Activated gamma-delta T cell (primary cell): ENCODE results near the gene ERG28.
"Not testable (repeated sequence)": the region's sequence is repeated elsewhere in the genome, so short reads cannot be mapped to it uniquely, and the experiment has no call there.

Experiments
- DNase-seq: peaks from one replicate; lab custom pipeline; 2025; lab: John Stamatoyannopoulos, UW

ERG28 gene

DNA sequence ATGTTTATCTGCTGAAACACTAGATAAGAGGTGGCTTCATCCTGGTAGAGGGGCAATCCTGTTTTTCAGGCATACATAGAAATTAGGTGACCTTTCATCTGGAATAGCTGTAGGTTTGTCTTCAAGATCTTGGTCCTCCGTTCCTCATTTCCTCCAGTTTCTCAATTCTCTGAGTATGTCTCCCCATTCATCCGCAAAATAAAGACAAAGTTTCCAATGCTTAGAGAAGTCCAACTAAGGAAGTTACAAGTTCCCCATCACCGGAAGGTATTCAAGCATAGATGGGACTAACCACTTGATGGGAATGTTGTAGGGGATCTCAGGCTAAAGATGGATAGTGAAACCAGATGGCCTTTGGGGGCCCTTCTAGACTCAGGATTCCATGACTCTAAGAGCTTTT is 34.3 kb downstream of the ERG28 start:
- no peak for DNase-seq

DNA sequence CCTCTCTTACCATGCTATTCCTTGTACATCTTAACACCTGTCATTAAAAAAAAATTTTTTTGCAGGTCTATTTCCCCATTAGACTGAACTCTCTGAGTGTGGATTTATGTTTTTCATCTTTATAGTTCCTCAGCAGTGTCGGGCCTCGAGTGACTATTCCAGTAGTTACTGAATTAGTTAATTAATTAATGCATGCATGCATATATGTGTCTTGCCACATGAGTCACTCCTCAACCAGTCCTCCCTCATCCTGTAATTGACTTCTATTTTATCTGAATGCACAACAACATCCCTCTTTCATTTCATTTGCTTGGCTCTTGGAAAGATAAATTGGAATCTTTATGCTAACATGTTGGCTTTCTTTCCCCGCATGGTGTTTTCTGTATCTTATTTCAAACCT is 35.6 kb downstream of the ERG28 start:
- no peak for DNase-seq

DNA sequence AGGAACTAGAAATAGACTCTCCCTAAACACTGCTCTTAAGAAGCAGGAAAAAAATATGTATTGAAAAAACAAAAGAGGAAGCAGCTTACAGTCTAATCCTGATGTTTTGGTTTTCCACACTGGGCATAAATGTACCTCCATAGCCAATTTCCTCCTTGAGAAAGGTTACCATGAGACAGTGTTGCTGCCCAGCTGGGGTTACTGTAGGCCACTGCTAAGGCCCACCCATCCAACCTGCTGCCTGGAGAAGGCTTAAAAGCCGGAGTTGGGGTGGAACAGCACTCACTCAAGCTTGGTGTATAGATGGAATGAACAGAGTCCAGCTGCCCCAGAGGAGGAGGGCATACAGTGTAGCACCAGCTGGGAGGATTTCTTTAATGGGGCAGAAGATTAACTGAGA is 41.1 kb downstream of the ERG28 start:
- DNase-seq = no peak

DNA sequence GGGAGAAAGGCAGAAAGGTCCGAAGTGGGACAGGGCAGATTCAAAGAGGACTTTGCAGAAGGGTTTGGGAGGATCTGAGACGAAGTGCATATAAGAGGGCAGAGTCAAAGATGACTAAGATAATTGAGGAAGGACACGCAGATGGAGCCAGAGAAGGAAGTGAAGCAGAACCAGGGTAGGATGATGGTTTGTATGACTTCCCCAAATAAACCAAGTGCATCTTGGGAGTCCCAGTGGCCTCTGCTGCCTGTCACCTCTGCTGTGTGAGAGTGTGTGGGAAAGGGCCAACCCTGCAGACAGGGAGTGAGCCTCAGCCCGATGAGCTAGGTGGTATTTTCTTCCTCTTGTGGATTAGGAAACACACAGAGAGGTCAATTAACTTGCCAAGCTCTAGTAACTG is 45.5 kb downstream of the ERG28 start:
- DNase-seq = no peak

DNA sequence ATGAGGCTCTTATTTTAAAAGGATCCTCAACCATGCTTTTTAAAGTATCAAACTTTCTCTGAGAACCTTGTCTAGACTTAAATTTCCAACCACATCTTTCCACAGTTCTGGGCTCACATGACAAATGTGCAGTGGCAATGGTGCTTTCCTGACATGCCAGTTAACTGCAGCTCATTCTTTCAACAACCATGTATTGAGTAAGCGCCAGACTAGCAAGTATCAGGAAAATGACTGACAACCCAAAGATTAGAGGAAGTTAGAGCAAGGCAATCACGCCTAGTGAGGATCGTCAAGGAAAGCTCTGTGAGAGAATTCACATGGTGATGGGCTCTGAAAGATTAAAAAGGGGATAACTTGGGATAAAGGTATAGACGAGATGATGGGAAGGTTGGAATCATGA is 46.5 kb downstream of the ERG28 start:
- DNase-seq = no peak

DNA sequence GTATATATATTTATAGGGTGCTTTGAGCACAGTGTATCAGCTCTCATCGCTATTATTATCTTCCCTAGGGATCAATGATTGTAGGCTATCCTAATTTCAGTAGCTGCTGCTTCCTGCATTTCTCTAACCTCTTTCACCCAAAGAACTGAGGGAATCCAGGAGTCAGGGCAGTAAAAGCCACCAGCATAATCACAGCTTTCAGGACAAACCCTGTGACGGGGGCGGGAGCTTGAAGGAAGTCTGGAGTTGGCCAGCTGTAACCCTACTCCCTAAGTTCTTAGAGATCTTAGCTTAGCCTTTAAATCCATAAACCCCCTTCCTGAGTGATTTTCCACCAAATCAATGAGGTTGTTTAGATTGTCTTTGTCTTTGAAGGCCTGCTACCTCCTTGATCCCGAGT is 48.5 kb downstream of the ERG28 start:
- no peak for DNase-seq

DNA sequence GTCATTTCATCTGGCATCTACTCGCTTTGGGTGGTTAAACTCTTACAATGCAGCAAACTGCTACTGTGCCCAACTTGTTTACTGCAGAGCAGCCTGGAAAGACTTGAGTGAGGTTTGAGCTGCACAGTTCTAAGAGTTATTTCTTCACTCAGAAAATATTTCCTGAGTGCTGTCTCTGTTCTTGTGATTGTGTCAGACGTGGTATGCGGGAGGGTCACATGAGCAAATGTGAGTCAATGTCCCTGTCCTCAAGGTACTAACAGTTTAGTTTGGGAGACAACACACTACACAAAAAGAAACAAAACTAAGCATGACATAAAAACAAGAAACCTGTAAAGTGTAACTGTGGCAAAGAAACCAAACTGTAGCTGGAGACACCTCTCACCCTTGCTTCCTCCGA is 49.8 kb downstream of the ERG28 start:
- DNase-seq = no peak

DNA sequence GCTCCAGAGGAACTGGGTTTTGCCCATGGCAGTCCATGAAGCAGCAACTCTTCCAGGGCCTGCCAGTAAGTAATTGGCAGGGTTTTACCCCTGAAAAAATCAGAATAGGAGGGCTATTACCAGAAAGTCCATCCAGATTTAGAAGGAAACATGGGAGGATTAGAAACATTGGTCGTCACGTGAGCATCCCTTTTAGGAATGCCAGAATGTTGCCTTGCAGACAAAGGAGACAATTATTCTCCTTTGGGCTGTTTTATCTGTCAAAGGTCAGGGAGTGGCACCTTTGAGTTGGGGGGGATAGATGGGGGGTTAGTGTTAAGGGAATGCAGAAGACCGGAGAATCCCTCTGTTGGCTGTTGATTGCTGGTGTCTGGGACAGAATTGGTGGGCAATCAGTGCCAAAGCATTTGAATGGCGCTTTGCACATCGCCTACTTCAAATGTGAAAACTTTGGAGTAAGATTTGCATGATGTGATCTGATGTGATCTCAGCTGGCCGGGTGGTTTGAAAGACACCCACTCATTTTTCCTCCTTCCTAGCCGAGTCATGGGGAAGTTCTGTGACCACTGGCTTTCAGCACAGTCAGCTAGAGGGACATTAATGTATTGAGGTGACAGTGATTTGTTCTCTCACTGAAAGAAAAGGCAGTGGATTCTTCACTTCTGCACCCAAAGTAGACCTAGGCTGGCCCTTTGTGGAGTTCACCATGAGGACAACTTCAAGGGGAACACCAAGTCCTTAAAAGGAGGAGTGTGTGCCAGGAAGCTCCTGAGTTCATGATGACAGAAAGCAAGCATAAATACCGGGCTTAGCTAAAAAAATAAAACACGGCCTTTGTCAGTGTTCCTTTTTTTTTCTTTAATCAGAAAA is 50.8 kb downstream of the ERG28 start:
- no peak for DNase-seq

DNA sequence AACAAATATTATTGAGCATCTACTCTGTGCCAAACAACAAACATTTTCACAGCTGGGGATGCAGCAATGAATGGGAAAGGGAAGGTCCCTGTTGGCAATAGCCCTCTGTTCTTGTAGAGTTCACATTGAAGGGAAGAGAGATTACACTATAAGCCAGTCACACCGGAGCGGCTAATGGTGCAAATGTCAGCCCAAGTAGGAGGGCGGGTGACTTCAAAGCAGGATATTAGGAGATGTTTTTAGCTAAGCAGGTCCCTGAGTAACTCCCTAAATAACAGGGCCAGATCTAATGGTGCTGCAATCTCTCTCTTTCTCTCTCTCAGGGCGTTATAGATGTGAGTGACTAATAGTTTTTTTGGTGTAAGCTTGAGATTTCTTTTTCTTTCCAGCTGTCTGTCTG is 51.6 kb downstream of the ERG28 start:
- no peak for DNase-seq

DNA sequence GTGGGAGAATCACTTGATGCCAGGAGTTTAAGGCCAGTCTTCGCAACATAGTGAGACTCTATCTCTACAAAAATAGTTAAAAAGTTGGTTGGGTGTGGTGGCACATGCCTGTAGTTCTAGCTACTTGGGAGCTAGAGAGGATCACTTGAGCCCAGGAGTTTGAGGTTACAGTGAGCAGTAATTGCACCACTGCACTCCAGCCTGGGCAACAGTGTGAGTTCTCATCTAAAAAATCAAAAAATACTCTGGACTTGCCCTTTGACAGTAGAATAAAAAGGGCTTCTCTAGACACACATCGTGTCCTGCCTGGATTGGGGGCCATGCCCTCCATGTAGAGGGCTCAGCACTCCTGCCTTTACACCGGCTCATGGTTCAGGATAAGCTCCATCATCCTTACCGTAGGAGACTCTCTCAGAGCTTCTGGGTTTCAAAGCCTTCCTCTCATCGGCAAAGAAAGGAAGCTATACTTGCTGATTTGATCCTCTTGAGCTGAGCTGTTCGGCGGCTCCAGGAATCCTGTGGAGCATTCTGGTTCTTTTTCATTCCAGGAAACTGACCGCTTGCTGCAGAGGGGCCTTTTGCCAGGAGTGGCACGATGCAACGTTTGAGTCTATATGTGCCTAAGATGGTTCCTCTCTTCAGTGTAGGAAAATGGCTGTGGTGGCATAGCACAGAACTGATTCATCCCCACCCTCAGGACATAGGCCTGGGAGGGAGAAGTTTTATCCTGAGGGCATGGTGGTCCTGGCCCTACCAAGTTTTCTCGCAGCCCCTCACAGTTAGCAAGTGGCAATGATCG is 52.6 kb downstream of the ERG28 start:
- no peak for DNase-seq

DNA sequence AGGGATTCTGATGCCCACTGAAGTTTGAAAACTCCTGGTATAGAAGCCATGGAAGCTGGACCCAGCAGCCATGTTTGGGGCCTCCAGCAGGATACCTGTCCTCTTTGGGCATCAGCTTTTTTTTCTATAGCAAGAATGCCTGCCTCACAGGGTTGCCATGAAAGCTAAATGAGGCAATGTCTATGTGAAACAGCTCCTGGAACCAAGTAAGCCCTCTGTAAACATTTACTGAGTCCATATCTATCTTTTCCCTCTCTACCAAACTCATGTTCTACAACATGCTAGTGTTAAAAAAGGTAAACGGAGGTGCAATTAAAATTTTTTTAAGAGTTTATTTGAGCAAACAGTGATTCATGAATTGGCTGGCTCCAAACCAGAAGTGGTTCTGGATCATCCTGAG is 53.6 kb downstream of the ERG28 start:
- no peak for DNase-seq

DNA sequence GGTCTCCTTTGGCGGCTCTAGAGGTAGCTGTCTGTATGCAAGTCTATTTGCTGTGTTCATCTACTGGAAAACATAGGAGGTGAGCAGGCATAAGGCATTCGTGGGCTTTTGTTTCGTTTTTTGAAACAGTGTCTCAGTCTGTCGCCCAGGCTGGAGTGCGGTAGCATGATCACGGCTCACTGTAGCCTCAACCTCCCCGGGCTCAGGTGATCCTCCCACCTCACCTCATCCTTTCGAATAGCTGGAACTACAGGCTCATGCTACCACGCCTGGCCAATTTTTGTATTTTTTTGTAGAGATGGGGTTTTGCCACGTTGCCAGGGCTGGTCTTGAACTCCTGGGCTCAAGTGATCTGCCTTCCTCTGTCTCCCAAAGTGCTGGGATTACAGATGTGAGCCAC is 54.8 kb downstream of the ERG28 start:
- no peak for DNase-seq

DNA sequence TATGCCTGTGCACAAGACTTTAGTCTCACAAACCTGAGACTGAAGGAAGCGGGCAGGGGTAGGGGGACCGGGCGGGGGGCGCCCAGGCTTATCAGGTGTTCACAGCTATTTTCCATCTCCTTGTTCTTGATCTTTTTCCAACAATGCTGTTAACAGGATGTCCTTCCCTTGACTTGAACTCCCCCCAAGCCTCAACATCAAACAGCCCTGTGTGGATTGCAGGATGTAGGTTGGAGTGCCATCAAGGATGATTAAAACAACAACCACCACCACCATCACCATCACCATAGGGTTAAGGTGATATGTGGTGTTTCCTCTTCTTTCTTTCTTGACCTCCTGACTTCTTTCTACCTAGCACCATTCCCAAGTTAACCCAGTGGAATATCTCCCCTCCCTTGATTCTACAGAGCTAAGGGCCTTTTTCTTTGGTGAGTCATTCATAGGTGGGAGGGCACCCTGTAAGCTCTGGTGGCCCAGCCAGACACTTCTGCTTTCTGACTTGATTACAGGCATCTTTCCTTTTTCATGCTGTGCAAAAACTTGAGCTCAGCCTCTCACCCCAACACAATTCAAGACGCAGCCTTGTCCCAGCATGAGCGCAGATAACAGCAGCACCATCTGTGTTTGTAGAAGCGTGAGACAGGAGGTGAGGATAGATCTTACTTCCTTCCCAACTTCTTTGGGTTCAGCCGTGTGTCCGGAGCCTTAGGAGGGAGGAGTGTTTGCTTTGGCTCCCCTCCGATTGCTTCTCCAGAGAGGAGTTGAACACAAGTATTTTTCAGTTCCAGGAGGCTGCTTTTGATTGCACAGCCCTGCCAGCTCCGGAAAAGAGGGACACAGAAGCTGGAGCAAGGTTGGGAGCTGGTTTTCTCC is 55.5 kb downstream of the ERG28 start:
- DNase-seq = no peak

DNA sequence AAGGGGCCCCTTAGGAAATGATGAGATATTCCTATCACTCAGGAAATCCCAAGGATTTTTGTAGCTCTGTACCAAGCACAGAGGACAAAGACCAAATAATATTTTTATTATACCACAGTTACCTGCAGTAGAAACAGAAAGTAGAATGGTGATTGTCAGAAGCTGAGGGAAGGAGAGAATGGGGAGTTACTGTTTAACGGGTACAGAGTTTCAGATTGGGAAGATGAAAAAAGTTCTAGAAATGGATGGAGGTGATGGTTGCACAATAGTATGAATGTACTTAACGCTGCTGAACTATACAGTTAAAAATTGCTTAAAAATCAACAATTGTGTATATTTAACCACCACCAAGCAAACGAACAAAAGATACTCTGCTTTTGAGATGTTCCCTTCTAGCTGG is 58.2 kb downstream of the ERG28 start:
- DNase-seq = no peak

DNA sequence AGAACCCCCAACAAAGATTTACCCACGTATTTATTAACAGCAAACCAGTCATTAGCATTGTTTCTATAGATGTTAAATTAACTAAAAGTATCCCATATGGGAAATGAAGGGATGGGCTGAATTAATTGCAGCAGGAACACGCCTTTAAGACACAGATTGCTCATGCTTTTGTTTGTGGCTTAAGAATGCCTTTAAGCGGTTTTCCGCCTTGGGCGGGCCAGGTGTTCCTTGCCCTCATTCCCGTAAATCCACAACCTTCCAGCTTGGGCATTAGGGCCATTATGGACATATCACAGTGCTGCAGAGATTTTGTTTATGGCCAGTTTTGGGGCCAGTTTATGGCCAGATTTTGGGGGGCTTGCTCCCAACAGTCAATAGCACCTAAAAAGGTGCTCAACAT is 59.6 kb downstream of the ERG28 start:
- DNase-seq = not testable (repeated sequence)

DNA sequence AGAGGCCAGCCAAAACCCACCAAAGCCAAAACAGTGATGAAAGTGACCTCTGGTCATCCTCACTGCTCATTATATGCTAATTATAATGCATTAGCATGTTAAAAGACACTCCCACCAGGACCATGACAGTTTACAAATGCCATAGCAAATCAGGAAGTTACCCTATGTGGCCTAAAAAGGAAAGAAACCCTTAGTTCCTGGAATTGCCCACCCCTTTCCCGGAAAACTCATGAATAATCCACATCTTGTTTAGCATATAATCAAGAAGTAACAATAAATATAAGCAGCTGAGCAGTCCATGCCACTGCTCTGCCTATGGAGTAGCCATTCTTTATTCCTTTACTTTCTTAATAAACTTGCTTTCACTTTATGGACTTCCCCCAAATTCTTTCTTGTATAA is 60.6 kb downstream of the ERG28 start:
- DNase-seq = not testable (repeated sequence)
